Occipital lobe (tissue), 2 donors: ENCODE results near the gene RNF151. TPM values are rescaled to one million over a fixed set of nuclear protein-coding genes. Genes with fewer than 3 reads are reported as not detected.

Source experiments
- DNase-seq: peaks from one replicate; lab custom pipeline; 2025; lab: John Stamatoyannopoulos, UW
- total RNA-seq: library from RNA; depleted of rRNA; stranded (reverse); fragments of >200 nt; gene quantifications from one replicate; pipeline ENCODE4 v1.2.3, GENCODE V29; 2014

Gene RNF151
- total RNA-seq, 1 donor from 2014 or later: not detected

GRCh38 chr16:1976951-1977874, 10.6 kb downstream of the RNF151 start:
- DNase-seq: no peak

DNA sequence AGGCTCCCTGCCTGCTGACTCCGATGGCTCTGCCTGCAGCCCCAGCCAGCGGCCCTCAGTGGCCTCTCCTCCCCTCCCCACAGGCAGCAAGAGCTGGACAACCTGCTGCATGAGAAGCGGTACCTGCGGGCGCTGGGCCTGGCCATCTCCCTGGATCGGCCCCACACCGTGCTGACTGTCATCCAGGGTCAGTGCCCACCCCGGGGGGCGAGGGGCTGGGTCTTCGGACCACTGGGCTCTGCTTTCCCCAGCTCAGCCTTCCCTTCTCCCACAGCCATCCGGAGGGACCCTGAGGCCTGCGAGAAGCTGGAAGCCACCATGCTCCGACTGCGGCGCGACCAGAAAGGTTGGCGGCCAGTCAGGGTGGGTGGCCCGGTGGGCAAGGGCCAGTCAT, 11.2 kb downstream of the RNF151 start:
- no peak for DNase-seq

DNA sequence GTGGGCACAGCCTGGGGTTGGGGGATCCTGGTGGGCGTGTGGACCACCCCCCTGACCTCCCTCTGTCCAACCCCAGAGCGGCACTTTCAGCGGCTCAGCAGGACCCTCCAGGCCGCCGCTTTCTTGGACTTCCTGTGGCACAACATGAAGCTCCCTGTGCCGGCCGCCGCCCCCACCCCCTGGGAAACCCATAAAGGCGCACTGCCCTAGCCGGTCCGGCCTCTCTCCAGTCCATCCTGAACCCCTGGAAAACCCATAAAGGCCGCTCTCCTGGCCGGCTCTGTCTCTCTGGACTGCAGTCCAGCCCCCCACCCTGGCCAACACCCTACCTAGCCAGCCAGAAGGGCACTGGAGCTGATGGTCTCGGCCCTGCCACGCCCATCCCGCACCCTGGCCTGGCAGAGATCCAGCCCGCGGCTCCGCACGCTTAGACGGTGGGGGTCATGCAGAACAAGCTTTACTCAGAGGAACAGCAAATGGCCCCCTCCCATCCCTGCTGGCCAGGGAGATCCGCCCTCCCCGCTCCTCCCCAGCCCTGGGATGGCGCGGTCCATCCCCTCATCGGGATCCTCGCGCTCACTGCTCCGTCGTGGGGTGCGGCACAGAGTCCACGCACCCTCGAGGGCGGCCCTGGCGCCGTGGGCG, 11.9 kb downstream of the RNF151 start:
- no peak for DNase-seq

DNA sequence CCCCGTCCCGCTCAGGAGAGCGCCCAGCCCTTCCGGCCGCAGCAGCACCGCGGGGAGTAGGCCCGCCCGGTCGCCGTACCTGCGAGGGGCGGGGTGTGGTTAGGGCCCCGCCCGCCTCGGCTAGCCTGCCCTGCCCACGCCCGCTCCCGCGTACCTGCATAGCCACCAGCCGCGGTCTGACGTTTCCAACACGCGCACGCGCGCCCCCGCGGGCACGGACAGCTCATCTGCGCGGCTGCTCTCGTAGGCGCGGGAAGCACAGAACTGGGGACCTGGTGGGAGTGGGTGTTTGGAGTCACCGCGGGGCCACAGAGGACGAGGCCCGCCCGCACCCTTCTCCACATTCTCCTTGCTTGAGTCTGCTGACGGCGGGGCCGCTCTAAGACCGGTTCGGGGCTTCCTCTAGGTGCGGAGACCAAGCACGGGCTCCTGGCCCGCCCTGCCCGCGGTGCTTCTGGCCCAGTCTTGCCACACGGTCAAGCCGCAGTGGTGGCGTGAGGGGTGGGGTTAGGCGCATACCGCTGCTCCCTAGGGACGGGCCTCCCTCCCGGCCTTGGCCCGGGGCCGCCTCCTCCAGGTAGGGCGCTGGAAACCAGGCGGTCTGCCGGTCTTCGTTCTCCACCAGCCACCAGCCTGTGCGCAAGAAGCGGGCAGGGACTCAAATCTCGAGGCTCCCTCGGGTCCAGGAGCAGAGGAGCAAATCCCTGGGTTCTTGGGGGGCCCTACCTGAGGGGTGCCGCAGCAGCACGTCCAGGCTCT, 12.8 kb downstream of the RNF151 start:
- no peak for DNase-seq

- DNase-seq: no peak
Measured at GRCh38 chr16:1980030-1980769, 13.5 kb downstream of the RNF151 start.

DNA sequence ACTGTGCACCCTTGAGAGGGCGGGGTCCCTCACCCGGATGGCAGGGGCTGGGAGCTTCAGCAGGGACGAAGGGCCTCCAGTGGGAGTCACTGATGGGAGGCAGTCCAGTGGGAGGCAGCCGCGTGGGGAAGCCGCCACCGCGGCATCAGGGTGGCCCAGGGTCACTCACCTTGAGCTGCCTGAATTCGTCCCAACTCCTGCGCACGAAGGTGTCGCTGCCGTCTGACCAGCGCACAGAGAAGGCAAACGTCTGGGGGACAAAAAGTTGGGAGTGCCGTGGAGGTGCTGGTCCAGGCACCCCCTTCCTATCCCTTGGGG, 14.1 kb downstream of the RNF151 start:
- DNase-seq: no peak

DNA sequence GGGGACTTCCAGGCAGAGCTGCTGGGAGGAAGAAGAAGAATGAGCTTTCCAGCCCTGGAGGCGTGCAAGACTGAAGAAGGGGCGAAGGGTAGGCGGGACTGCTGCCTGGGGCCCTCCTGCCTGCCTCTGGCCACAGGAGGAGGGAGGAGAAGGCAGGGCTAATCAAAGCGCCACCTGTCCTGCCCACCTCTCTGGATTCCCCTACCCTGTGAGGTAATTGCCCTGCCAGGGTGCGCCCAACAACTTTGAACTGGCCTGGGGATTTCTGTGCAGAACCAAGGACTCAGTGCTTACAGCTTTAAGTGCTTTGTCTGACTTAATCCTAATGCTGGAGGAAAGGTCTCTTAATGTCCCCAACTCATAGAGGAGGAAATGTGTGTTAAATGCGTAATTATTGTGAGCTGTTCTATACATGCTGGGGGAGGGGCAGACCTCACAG, 14.8 kb downstream of the RNF151 start, which contains the start of gene NOXO1:
Gene NOXO1 (minus strand): TSS at position 72 of the 439 bp plus-strand sequence. CDS start 290 bp downstream, outside the sequence.
- no peak for DNase-seq

DNA sequence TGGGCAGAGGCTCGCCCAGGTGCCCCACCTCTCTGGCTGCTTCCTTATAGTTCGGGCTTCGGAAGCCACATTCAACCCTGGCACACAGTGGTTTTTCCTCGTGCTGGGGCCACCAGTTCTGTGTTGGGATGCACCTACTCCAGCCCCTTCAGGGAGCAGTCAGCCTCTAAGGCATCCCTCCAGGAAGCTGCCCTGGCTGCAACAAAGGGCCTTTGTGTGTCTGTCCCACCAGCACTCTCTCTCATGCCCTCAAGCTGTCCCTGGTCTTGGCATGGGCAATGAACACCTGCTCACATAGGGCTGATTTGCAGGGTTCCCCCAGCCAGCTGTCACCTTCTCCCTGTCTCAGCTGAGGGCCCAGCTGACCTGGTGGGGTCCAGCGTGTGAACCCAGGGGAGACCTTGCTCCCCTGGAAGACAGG, 15.4 kb downstream of the RNF151 start:
- no peak for DNase-seq

GRCh38 chr16:1982991-1983543, 16.4 kb downstream of the RNF151 start:
- DNase-seq: no peak

DNA sequence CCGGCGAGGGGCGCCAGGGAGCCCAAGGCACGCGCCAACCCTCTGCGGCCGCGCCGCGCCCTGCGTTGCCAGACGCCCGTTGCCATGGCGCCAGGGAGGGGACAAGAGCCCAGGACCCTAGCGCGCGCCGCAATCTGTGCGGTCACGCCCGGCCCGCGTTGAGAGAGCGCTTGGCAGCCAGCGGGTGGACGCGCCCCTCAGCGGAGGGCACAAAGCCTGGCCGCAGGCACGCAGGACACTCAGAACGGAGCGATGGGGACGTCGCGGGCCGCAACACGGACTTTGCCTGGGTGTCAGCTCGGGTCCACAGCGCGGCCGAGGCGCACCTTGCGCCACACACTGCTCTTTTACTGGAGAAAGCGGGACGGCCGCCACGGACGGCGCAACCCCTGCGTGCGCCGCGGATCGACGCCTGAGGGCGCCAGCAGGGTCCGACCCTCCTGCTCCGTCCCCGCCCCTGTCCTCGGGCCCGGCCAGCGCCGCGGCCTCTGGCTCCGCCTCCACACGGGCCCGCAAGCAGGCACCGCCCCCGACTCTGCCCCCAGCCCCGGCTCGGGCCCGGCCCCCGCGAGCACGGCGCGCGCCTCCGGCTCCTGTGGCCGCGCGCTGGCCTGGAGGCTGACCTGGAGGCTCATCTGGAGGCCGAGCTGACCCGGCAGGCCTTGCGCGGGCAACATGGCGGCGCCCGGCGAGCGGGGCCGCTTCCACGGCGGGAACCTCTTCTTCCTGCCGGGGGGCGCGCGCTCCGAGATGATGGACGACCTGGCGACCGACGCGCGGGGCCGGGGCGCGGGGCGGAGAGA, 17.1 kb downstream of the RNF151 start, which contains the start of gene GFER:
Gene GFER (plus strand): TSS at position 650 of the 803 bp plus-strand sequence. CDS start 26 bp downstream, at position 676.
- peak; percentile 86 for DNase-seq

DNA sequence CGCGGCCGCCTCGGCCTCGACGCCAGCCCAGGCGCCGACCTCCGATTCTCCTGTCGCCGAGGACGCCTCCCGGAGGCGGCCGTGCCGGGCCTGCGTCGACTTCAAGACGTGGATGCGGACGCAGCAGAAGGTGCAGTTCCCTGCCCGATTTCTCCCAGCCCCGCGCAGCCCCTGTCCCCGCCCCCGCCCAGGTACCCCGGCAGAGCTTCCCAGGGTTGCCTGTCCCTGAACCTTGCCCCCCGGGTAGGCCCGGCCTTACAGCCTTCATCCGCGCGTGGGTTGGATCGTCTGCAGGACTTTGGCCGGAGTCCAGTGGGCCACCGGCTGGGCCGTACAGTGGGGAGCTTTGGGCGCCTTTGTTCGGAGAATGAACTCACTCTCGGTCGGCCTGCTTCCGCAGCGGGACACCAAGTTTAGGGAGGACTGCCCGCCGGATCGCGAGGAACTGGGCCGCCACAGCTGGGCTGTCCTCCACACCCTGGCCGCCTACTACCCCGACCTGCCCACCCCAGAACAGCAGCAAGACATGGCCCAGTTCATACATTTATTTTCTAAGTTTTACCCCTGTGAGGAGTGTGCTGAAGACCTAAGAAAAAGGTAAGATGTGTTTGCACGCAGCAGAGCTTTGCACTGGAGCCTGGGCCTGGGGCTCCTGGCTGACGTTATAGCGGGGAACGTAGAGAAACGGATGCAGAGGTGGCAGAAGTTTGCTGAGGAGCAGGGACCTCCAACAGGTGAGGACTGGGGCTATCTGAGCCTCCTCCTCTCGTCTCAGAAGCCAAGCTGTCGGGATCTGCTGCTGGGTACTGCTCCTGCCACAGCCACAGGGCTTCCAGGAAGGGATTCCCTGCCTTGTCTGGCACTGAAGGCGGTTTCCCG, 17.9 kb downstream of the RNF151 start:
- DNase-seq: no peak

- no peak for DNase-seq
Measured at GRCh38 chr16:1985466-1986150, 19.0 kb downstream of the RNF151 start.

DNA sequence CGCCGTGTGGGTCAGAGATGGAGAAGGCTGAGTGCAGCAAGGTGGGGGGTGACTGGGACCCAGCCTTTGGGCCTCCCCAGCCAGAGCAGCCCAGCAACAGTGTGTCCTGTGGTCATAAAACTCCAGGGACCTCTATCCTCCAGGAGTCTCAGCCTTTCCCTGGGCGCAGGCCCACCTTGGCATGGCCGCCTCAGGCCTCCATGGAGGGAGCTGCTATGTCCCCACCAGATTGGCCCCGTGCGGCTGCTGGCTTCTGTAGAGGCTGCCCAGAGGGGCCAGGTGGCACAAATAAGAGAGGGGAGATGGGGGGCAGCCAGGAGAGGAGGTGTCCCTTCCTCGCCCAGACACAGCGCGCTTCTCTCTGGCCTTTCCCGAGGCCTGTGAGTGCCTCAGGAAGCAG, 20.5 kb downstream of the RNF151 start:
- DNase-seq: no peak

DNA sequence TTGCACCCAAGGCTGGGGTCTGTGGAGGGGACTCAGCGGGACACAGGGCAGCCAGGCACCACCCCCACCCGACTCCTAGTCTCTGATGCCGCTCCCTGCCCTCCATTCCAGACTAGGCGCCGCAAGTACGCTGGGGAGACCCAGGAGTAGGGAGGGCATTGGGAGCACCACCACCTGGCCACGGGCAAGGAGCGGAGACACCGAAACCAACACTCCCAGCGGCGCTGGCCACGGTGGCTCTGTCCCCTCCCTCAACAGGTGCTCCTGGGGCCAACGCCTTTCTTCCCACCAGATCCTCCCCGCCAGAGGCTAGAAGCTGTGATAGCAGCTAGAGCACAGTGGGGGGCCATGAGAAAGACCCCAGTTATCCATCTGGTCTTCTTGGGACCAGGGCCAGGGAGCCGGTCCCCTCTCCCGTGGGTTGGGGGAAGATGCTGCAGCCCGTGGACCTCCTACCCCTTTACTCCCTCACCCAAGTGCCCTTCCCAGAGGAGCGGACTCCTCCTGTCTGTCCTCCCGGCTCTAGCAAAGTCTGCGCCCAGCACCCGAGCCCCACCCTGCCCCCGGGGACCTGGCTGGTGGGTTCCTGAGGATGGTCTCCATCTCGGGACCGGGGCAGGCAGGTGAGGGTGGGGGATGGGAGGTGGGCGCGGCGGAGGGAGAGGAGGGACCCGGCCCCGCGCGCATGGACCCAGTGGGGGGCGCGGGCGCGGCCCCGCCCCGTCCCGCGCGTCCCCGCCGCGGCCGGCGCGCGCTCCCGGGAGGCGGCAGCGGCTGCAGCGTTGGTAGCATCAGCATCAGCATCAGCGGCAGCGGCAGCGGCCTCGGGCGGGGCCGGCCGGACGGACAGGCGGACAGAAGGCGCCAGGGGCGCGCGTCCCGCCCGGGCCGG, 22.8 kb downstream of the RNF151 start, which contains the start of gene SYNGR3:
Gene SYNGR3 (plus strand): TSS at position 762 of the 892 bp plus-strand sequence. CDS start 133 bp downstream, outside the sequence.
- DNase-seq: no peak

GRCh38 chr16:1990101-1990350, 23.4 kb downstream of the RNF151 start:
- DNase-seq: no peak

DNA sequence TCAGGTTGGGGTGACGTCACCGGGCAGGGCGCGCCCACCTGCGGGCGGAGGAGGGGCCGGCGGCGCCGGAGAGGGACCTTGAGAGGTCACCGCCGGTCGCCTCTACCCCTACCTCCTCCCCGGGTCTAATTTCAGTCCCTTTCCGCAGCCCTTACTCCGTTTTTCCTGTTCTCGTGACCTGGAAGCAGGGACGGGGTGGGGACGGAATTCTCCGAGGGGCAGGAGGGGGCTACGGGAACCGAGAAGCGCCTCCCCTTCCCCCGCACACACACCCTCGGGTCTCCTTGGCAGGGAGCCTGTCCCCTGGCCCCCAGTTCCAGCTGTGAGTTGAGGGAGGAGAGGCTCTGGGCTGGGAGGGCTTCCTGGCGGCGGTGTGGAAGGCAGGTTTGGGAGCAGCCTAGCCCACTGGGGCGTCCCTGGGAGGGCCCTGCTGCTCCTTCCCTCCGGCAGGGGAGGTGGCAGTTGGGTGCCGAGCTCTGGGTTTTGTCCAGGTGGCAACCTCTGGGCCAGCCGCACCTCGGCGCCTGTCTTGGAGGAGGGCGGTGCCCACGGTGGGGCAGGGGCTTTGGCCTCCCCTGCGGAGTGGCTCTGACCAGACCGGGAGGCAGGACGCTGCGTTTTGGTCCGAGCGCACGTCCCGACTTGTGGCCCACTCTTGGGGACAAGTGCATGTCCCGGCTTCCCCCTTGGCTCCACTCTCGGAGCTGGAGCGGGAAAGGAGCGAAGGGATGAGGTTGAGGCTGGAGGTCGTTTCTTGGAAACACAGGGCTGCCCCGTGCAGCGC, 23.9 kb downstream of the RNF151 start:
- no peak for DNase-seq

DNA sequence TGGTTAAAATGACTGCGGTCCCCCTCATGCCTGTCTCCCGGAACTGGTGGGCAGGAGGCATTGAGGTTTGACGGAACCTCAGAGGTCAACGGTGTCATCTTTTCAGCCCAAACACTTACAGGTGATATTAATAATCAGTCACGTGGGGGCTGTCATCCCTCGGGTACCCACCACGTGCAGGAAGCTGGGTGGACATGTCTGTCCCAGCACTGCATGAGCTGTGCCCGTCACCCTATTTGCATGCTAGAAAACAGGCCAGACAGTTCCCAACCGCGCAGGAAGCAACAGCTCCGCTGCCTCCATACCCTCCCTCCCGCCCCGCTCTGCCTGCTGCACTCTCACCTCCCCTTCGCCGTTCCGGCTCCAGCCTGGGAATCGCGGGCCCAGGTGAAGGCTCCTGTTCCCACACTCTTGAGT, 24.5 kb downstream of the RNF151 start:
- no peak for DNase-seq
